HepG2 (cell line): Measurements from ENCODE around the gene RBM34. TPM values are rescaled to one million over a fixed set of nuclear protein-coding genes. Genes with fewer than 3 reads are reported as not detected.

ENCODE experiments used
- ARNT2 ChIP-seq: sonication (generic); formaldehyde crosslinking; IDR thresholded peaks from 2 replicates; pipeline ENCODE4 v1.8.0; 2022; ENCODE audit warnings: mild to moderate bottlenecking, low read depth, missing genetic modification reagents, moderate library complexity
- BRCA1 ChIP-seq: sonication (generic); formaldehyde crosslinking; IDR thresholded peaks from 2 replicates; pipeline ENCODE4 v1.4.0; 2020; ENCODE audit warnings: missing genetic modification reagents
- DPF2 ChIP-seq: sonication (generic); formaldehyde crosslinking; IDR thresholded peaks from 2 replicates; pipeline ENCODE4 v1.4.0; 2020; ENCODE audit warnings: mild to moderate bottlenecking, low read depth, missing genetic modification reagents, borderline replicate concordance
- HOXD1 ChIP-seq: sonication (generic); formaldehyde crosslinking; IDR thresholded peaks from 2 replicates; pipeline ENCODE4 v1.5.0; 2020; ENCODE audit warnings: missing genetic modification reagents
- MATR3 ChIP-seq: sonication (generic); formaldehyde crosslinking; IDR thresholded peaks from 2 replicates; pipeline ENCODE4 v1.4.0; 2020; ENCODE audit warnings: missing genetic modification reagents
- NFE2L2 ChIP-seq: fragments of 150-350 bp; IDR thresholded peaks from 2 replicates; pipeline ENCODE4 v1.6.1; 2014; ENCODE audit warnings: low read length
- NONO ChIP-seq, 2 experiments: fragments of 450-650 bp in 1 of 2; sonication (generic) in 1 of 2; formaldehyde crosslinking in 1 of 2; IDR thresholded peaks in 1 of 2; conservative IDR thresholded peaks in 1 of 2; 2 replicates each; pipeline versions ENCODE4 v1.6.1 to v1.8.0; 2017 to 2022; ENCODE audit warnings: mild to moderate bottlenecking in 1 of 2, missing genetic modification reagents in 1 of 2, moderate library complexity in 1 of 2
- TAF1 ChIP-seq: sonication (generic); formaldehyde crosslinking; IDR thresholded peaks from 2 replicates; pipeline ENCODE4 v1.4.0; 2020; ENCODE audit warnings: missing genetic modification reagents
- ZBED4 ChIP-seq: sonication (generic); formaldehyde crosslinking; IDR thresholded peaks from 2 replicates; pipeline ENCODE4 v1.4.0; 2020; ENCODE audit warnings: missing genetic modification reagents, borderline replicate concordance
- ZBTB40 ChIP-seq, 2 experiments: fragments of 450-650 bp in 1 of 2; sonication (generic) in 1 of 2; formaldehyde crosslinking in 1 of 2; IDR thresholded peaks; 2 replicates each; pipeline versions ENCODE4 v1.6.1 to v1.8.0; 2016 to 2022; ENCODE audit warnings: antibody characterized with exemption in 1 of 2, mild to moderate bottlenecking in 1 of 2, missing genetic modification reagents in 1 of 2
- ZFP90 ChIP-seq: sonication (generic); formaldehyde crosslinking; IDR thresholded peaks from 2 replicates; pipeline ENCODE4 v1.8.0; 2022; ENCODE audit warnings: missing genetic modification reagents, mild to moderate bottlenecking, inconsistent platforms, borderline replicate concordance
- ZNF292 ChIP-seq: sonication (generic); formaldehyde crosslinking; IDR thresholded peaks from 2 replicates; pipeline ENCODE4 v1.8.1; 2022; ENCODE audit warnings: mild to moderate bottlenecking, low read depth, missing genetic modification reagents, borderline replicate concordance
- ZNF367 ChIP-seq: sonication (generic); formaldehyde crosslinking; IDR thresholded peaks from 2 replicates; pipeline ENCODE4 v1.4.0; 2020; ENCODE audit warnings: missing genetic modification reagents, borderline replicate concordance
- ZNF547 ChIP-seq: sonication (generic); formaldehyde crosslinking; IDR thresholded peaks from 2 replicates; pipeline ENCODE4 v1.5.1; 2020; ENCODE audit warnings: mild to moderate bottlenecking, missing genetic modification reagents
- ZNF577 ChIP-seq: sonication (generic); formaldehyde crosslinking; IDR thresholded peaks from 2 replicates; pipeline ENCODE4 v1.4.0; 2020; ENCODE audit warnings: mild to moderate bottlenecking, low read depth, missing genetic modification reagents, borderline replicate concordance
- ZNF776 ChIP-seq: sonication (generic); formaldehyde crosslinking; IDR thresholded peaks from 2 replicates; pipeline ENCODE4 v1.4.0; 2020; ENCODE audit warnings: mild to moderate bottlenecking, missing genetic modification reagents
- polyA plus RNA-seq, 8 experiments: library from polyadenylated mRNA; depleted of rRNA in 3 of 8; stranded (reverse) in 7 of 8; unstranded in 1 of 8; fragments of >200 nt; fragmentation: Illumina TruSeq in 4 of 8; extraction: Trizol in 4 of 8; gene quantifications; 2 replicates each; pipeline versions ENCODE4 v1.2.1 to v1.2.3, GENCODE V29; 2011 to 2016; ENCODE audit warnings: low read depth in 4 of 8, missing spikeins in 1 of 8, mixed read lengths in 1 of 8; ENCODE audit not compliant: insufficient read depth in 1 of 8
- total RNA-seq, 5 experiments: library from RNA; depleted of rRNA; stranded (reverse); fragments of >200 nt; fragmentation: Illumina TruSeq; extraction: Trizol; gene quantifications; 2 replicates each; pipeline ENCODE4 v1.2.3, GENCODE V29; 2016; ENCODE audit warnings: low read depth in 1 of 5

The RBM34 gene
- total and polyA plus RNA-seq, 2 of the 13 experiments (the other 11 are each of a cell fraction or from before 2014, with no cell fraction given), result 34.7 to 73.0 TPM

GRCh38 chr1:235093013-235093695 lies 67.9 kb downstream of the RBM34 start (continued):
- no peak for TF ChIP-seq NONO (IDR thresholded peaks at IDR 0.05)
- no peak for TF ChIP-seq NONO (CRISPR knock-in tag; conservative IDR thresholded peaks at IDR 0.05)
- TF ChIP-seq DPF2 (CRISPR knock-in tag), result no peak
- TF ChIP-seq ZBTB40 (IDR thresholded peaks at IDR 0.05), result no peak
- no peak for TF ChIP-seq ZBTB40 (CRISPR knock-in tag; IDR thresholded peaks at IDR 0.05)
- TF ChIP-seq ZBED4 (CRISPR knock-in tag), result no peak
- no peak for TF ChIP-seq MATR3
- TF ChIP-seq BRCA1, result no peak
- TF ChIP-seq NFE2L2, result no peak
- no peak for TF ChIP-seq ZNF577
- 0 out of 2 replicates have a peak, but pooled peaks have one; percentile 25 for TF ChIP-seq ZNF547 (CRISPR knock-in tag)
- TF ChIP-seq ZNF292, result 0 out of 2 replicates have a peak, but pooled peaks have one; percentile 10
- TF ChIP-seq ZNF367 (CRISPR knock-in tag), result no peak
- no peak for TF ChIP-seq ZFP90 (CRISPR knock-in tag)
- TF ChIP-seq TAF1 (CRISPR knock-in tag), result no peak
- TF ChIP-seq ARNT2, result no peak; the same call in 1 of the 2 replicates
- no peak for TF ChIP-seq HOXD1 (CRISPR knock-in tag)
- TF ChIP-seq ZNF776 (CRISPR knock-in tag), result peak; percentile 68; the same call in 1 of the 2 replicates
